H1 (cell line): Measurements from ENCODE around the gene NELL1. TPM values are rescaled to one million over a fixed set of nuclear protein-coding genes. Genes with fewer than 3 reads are reported as not detected.

Experiments used
- CTCF ChIA-PET: fragments of 300-600 bp; sonication (Branson Sonifier 250); formaldehyde crosslinking; loops from one replicate; lab custom pipeline; 2021; ENCODE audit not compliant: partially characterized antibody; lab: Charles Lee
- POLR2A ChIA-PET: fragments of 300-600 bp; sonication (Branson Sonifier 250); formaldehyde crosslinking; loops from one replicate; lab custom pipeline; 2021; ENCODE audit warnings: inconsistent platforms; ENCODE audit not compliant: partially characterized antibody; lab: Charles Lee
- DNase-seq, 2 experiments: peaks; one replicate each; pipeline versions ENCODE4 v3.0.0 to v3.0.0-alpha.2; 2010 to 2022; ENCODE audit warnings: low spot score in 2 of 2, low read depth in 1 of 2, mixed read lengths in 1 of 2
- FAIRE-seq: peaks from 2 replicates; lab custom pipeline; 2011; peaks lifted over from hg19 to GRCh38; lab: Jason Lieb, UNC
- H2AFZ ChIP-seq: 2 replicates; pipeline ENCODE4 v1.8.1; 2012; ENCODE audit warnings: low read length, inconsistent platforms
- H2AK5ac ChIP-seq: 2 replicates; pipeline ENCODE4 v1.6.1; 2013; ENCODE audit warnings: low read depth, low read length
- H2BK120ac ChIP-seq: replicated peaks from 2 replicates; pipeline ENCODE3; 2013; ENCODE audit warnings: low read depth, low read length, inconsistent platforms
- H2BK12ac ChIP-seq: 2 replicates; pipeline ENCODE4 v1.6.1; 2013; ENCODE audit warnings: low read depth, low read length
- H2BK15ac ChIP-seq: 2 replicates; pipeline ENCODE4 v1.6.1; 2013; ENCODE audit warnings: low read length
- H2BK20ac ChIP-seq: 2 replicates; pipeline ENCODE4 v1.6.1; 2013; ENCODE audit warnings: low read length
- H2BK5ac ChIP-seq: 2 replicates; pipeline ENCODE4 v1.6.1; 2013; ENCODE audit warnings: low read depth, low read length
- H3K14ac ChIP-seq: 2 replicates; pipeline ENCODE4 v1.6.1; 2013; ENCODE audit warnings: inconsistent platforms; ENCODE audit not compliant: insufficient read length
- H3K18ac ChIP-seq: 2 replicates; pipeline ENCODE4 v1.6.1; 2013; ENCODE audit warnings: low read length; ENCODE audit errors: extremely low read depth
- H3K23ac ChIP-seq: 2 replicates; pipeline ENCODE4 v1.6.1; 2013; ENCODE audit warnings: inconsistent platforms; ENCODE audit not compliant: insufficient read length
- H3K23me2 ChIP-seq: 2 replicates; pipeline ENCODE4 v1.6.1; 2013; ENCODE audit warnings: low read depth, low read length
- H3K27ac ChIP-seq: 2 replicates; pipeline ENCODE4 v1.6.1; 2011; ENCODE audit warnings: low read depth, low read length, inconsistent platforms
- H3K27me3 ChIP-seq, 4 experiments: replicated peaks in 1 of 4; 1 replicate in 1 of 4; 2 replicates in 3 of 4; pipeline versions ENCODE4 v1.6.1 to v1.8.1; 2011 to 2013; ENCODE audit warnings: low read length in 3 of 4, mild to moderate bottlenecking in 3 of 4, inconsistent platforms in 2 of 4, mixed read lengths in 2 of 4, moderate library complexity in 1 of 4; ENCODE audit not compliant: control insufficient read depth in 3 of 4, insufficient read depth in 3 of 4; ENCODE audit errors: extremely low read depth in 1 of 4
- H3K36me3 ChIP-seq, 4 experiments: 2 replicates each; pipeline versions ENCODE4 v1.6.1 to v1.8.1; 2011 to 2013; ENCODE audit warnings: mild to moderate bottlenecking in 4 of 4, low read length in 3 of 4, moderate library complexity in 2 of 4, control low read depth in 1 of 4, inconsistent platforms in 1 of 4; ENCODE audit not compliant: insufficient read depth in 4 of 4, control insufficient read depth in 2 of 4
- H3K4ac ChIP-seq: replicated peaks from 2 replicates; pipeline ENCODE3; 2013; ENCODE audit warnings: low read length, low read depth, mixed read lengths, inconsistent platforms; ENCODE audit not compliant: insufficient read length
- H3K4me1 ChIP-seq, 4 experiments: replicated peaks in 1 of 4; 1 replicate in 1 of 4; 2 replicates in 3 of 4; pipeline versions ENCODE4 v1.6.1 to v1.8.1; 2011 to 2013; ENCODE audit warnings: low read length in 3 of 4, inconsistent platforms in 2 of 4, mixed read lengths in 1 of 4; ENCODE audit not compliant: insufficient read depth in 4 of 4, control insufficient read depth in 3 of 4
- H3K4me2 ChIP-seq, 2 experiments: 2 replicates each; pipeline versions ENCODE4 v1.6.1 to v1.8.1; 2011 to 2013; ENCODE audit warnings: low read depth in 2 of 2, low read length in 2 of 2, control low read depth in 1 of 2, inconsistent platforms in 1 of 2, mild to moderate bottlenecking in 1 of 2; ENCODE audit not compliant: insufficient read depth in 1 of 2
- H3K4me3 ChIP-seq, 4 experiments: fragments of 200-600, 300-600 bp in 1 of 4; sonication (generic), shearing (Covaris generic), sonication (Bioruptor Twin) in 1 of 4; 2 replicates each; pipeline versions ENCODE4 v1.5.1 to v1.8.1; 2011 to 2016; ENCODE audit warnings: low read length in 4 of 4, low read depth in 3 of 4, control low read depth in 2 of 4, inconsistent platforms in 2 of 4, mild to moderate bottlenecking in 2 of 4, mixed read lengths in 1 of 4, moderate library complexity in 1 of 4; ENCODE audit not compliant: insufficient read depth in 2 of 4; ENCODE audit errors: extremely low read depth in 1 of 4
- H3K56ac ChIP-seq: replicated peaks from 2 replicates; pipeline ENCODE3; 2013; ENCODE audit warnings: low read depth, mild to moderate bottlenecking, mixed read lengths, low read length, inconsistent platforms; ENCODE audit not compliant: insufficient read length
- H3K79me1 ChIP-seq: 2 replicates; pipeline ENCODE4 v1.6.1; 2013; ENCODE audit warnings: low read depth, low read length, control low read depth
- H3K79me2 ChIP-seq, 2 experiments: 2 replicates each; pipeline versions ENCODE4 v1.6.1 to v1.8.1; 2012 to 2013; ENCODE audit warnings: low read length in 2 of 2, mild to moderate bottlenecking in 2 of 2, inconsistent platforms in 1 of 2; ENCODE audit not compliant: insufficient read depth in 2 of 2, control insufficient read depth in 1 of 2
- H3K9ac ChIP-seq, 4 experiments: replicated peaks in 1 of 4; 1 replicate in 1 of 4; 2 replicates in 3 of 4; pipeline versions ENCODE4 v1.6.1 to v1.8.1; 2011 to 2013; ENCODE audit warnings: low read depth in 3 of 4, low read length in 3 of 4, control low read depth in 2 of 4, mild to moderate bottlenecking in 2 of 4, moderate library complexity in 2 of 4, inconsistent platforms in 1 of 4; ENCODE audit errors: extremely low read depth in 1 of 4
- H3K9me3 ChIP-seq, 2 experiments: 2 replicates each; pipeline versions ENCODE4 v1.6.1 to v1.8.1; 2012 to 2013; ENCODE audit warnings: mild to moderate bottlenecking in 2 of 2, moderate library complexity in 2 of 2, control low read depth in 1 of 2, inconsistent platforms in 1 of 2, low read depth in 1 of 2, low read length in 1 of 2, mixed read lengths in 1 of 2; ENCODE audit not compliant: insufficient read depth in 2 of 2
- H4K20me1 ChIP-seq, 2 experiments: replicated peaks in 1 of 2; 2 replicates each; pipeline versions ENCODE3 to v1.8.1; 2011 to 2013; ENCODE audit warnings: inconsistent platforms in 2 of 2, low read length in 2 of 2, mild to moderate bottlenecking in 1 of 2; ENCODE audit not compliant: insufficient read depth in 2 of 2, control insufficient read depth in 1 of 2
- H4K5ac ChIP-seq: 2 replicates; pipeline ENCODE4 v1.6.1; 2013; ENCODE audit warnings: low read length, low read depth, mixed read lengths, inconsistent platforms; ENCODE audit not compliant: insufficient read length
- H4K8ac ChIP-seq: 2 replicates; pipeline ENCODE4 v1.8.0; 2013; ENCODE audit warnings: mild to moderate bottlenecking, moderate library complexity, low read length, inconsistent platforms; ENCODE audit not compliant: insufficient read depth; ENCODE audit errors: extremely low read depth
- H4K91ac ChIP-seq: replicated peaks from 2 replicates; pipeline ENCODE3; 2013; ENCODE audit warnings: low read length, mixed read lengths, inconsistent platforms; ENCODE audit not compliant: insufficient read length
- ASH2L ChIP-seq: fragments of 200-600, 300-600 bp; sonication (generic); IDR thresholded peaks from one replicate; pipeline ENCODE4 v1.7.1; 2017; ENCODE audit warnings: low read length
- ATF2 ChIP-seq: IDR thresholded peaks from 2 replicates; pipeline ENCODE4 v1.6.1; 2012; ENCODE audit warnings: low read length, inconsistent platforms
- ATF3 ChIP-seq: IDR thresholded peaks from 2 replicates; pipeline ENCODE4 v1.6.1; 2011; ENCODE audit warnings: low read depth, mild to moderate bottlenecking, low read length; ENCODE audit not compliant: insufficient read depth
- CBX5 ChIP-seq: fragments of 300-800, 300-1000 bp; sonication (generic); IDR thresholded peaks from 2 replicates; pipeline ENCODE4 v1.7.1; 2016; ENCODE audit warnings: antibody characterized with exemption, low read length, low read depth
- CTCF ChIP-seq, 3 experiments: IDR thresholded peaks; 1 replicate in 2 of 3; 2 replicates in 1 of 3; pipeline versions ENCODE4 v1.5.1 to v1.6.1; 2011; ENCODE audit warnings: low read length in 3 of 3, mild to moderate bottlenecking in 3 of 3, inconsistent platforms in 2 of 3, low read depth in 1 of 3, moderate library complexity in 1 of 3; ENCODE audit not compliant: insufficient read depth in 1 of 3; ENCODE audit errors: control extremely low read depth in 1 of 3
- EGR1 ChIP-seq: IDR thresholded peaks from 2 replicates; pipeline ENCODE4 v1.6.1; 2011; ENCODE audit warnings: low read depth, low read length, borderline replicate concordance
- HDAC2 ChIP-seq, 2 experiments: fragments of 300-600 bp in 1 of 2; sonication (generic) in 1 of 2; IDR thresholded peaks; 2 replicates each; pipeline ENCODE4 v1.6.1; 2011 to 2012; ENCODE audit warnings: low read depth in 2 of 2, low read length in 2 of 2, mild to moderate bottlenecking in 2 of 2, moderate library complexity in 2 of 2, borderline replicate concordance in 1 of 2, inconsistent platforms in 1 of 2
- KDM4A ChIP-seq: IDR thresholded peaks from one replicate; pipeline ENCODE4 v1.7.1; 2012; ENCODE audit warnings: low read depth, mild to moderate bottlenecking, moderate library complexity, low read length, inconsistent platforms; ENCODE audit not compliant: severe bottlenecking
- SP1 ChIP-seq: IDR thresholded peaks from 2 replicates; pipeline ENCODE4 v1.6.1; 2011; ENCODE audit warnings: low read depth, low read length
- WGBS, 2 experiments: shearing (Covaris generic) in 1 of 2; methylation state at CpG; one replicate each; pipeline versions ENCODE4 v1.1.6 to v1.1.7; 2013 to 2015; ENCODE audit warnings: low lambda C conversion rate in 2 of 2, mixed read lengths in 2 of 2, inconsistent platforms in 1 of 2, low coverage in 1 of 2, missing lambda C conversion rate in 1 of 2; ENCODE audit not compliant: insufficient replicate concordance in 2 of 2, insufficient coverage in 1 of 2, insufficient read length in 1 of 2; ENCODE audit errors: extremely low coverage in 1 of 2, missing lambda C conversion rate in 1 of 2; 5-methylcytosine and 5-hydroxymethylcytosine counted together
- polyA plus RNA-seq, 7 experiments: library from polyadenylated mRNA; depleted of rRNA in 3 of 7; stranded (reverse) in 5 of 7; unstranded in 2 of 7; fragments of >200 nt in 5 of 7; fragments of 200-250 nt in 2 of 7; gene quantifications; 1 replicate in 5 of 7; 2 replicates in 1 of 7; 4 replicates in 1 of 7; pipeline versions ENCODE4 v1.2.1 to v1.2.3, GENCODE V29; 2011 to 2013; ENCODE audit warnings: missing spikeins in 2 of 7, mixed read lengths in 2 of 7
- total RNA-seq: library from RNA; stranded (reverse); fragmentation: NEBNext Ultra II Directional; extraction: Animal tissue kit (Norgen Biotek cat#: 25700); gene quantifications from 2 replicates; pipeline ENCODE4 v1.2.1, GENCODE V29; 2021

The NELL1 gene
- total and polyA plus RNA-seq, 2 of the 8 experiments (the other 6 are each of a cell fraction or from before 2014, with no cell fraction given), result 0.21 TPM; not detected in 1

GRCh38 chr11:20962581-20962980 is 293.2 kb downstream of the NELL1 start:
- Histone ChIP-seq H3K79me1 (no peaks in the 10 kb centered on the region), H2BK12ac (no peak overlapping the region), H4K91ac (no peak overlapping the region), H4K5ac (no peak overlapping the region), H3K23me2 (no peaks in the 10 kb centered on the region; the same call in 1 of the 2 replicates), H3K79me2 (no peaks in the 10 kb centered on the region), H3K14ac (no peak overlapping the region), H3K36me3 (no peaks in the 10 kb centered on the region), H2AFZ (no peak overlapping the region), H2AK5ac (no peak overlapping the region), H4K8ac (no peak overlapping the region), H2BK5ac (no peak overlapping the region), H4K20me1 (no peaks in the 10 kb centered on the region), H3K4me1 (no peaks in the 10 kb centered on the region), H3K9ac (no peak overlapping the region), H3K4me2 (no peak overlapping the region), H2BK20ac (no peak overlapping the region), H3K27me3 (no peaks in the 10 kb centered on the region), H3K4ac (no peak overlapping the region), H3K18ac (no peak overlapping the region), H3K56ac (no peak overlapping the region), H3K27ac (no peak overlapping the region), H3K4me3 (no peak overlapping the region), H2BK15ac (no peak overlapping the region), H3K23ac (no peak overlapping the region), H3K9me3 (no peaks in the 10 kb centered on the region), H2BK120ac (no peak overlapping the region)
- FAIRE-seq, result no peak
- ChIA-PET CTCF (interaction anchor here (0.8 kb wide), 1 partner anchor 98 kb away, joined by 3 read pairs; no protein-coding TSS in a partner anchor), POLR2A (no interaction called here)
- WGBS, 2 experiments, result 100% methylated on average over 1 of the region's 1 CpG; no CpG with 5 or more reads in 1 of the 2 experiments
- no peak for DNase-seq
- TF ChIP-seq ATF3, result no peak
- no peak for TF ChIP-seq ASH2L
- no peak for TF ChIP-seq EGR1
- no peak for TF ChIP-seq HDAC2 (IDR thresholded peaks at IDR 0.05; ENCODE audit: borderline replicate concordance in 1 of 2, low read depth in 2 of 2, low read length in 2 of 2)
- TF ChIP-seq KDM4A, result no peak
- no peak for TF ChIP-seq CTCF (IDR thresholded peaks at IDR 0.05; ENCODE audit: control extremely low read depth in 1 of 3, insufficient read depth in 1 of 3, low read depth in 1 of 3, low read length in 3 of 3)
- no peak for TF ChIP-seq CBX5
- no peak for TF ChIP-seq SP1
- no peak for TF ChIP-seq ATF2
